NCI-H748 (cell line): ENCODE measurements around the gene ERLEC1.
"Not testable (repeated sequence)": the region's sequence is repeated elsewhere in the genome, so short reads cannot be mapped to it uniquely, and the experiment has no call there.

ENCODE experiments used
- DNase-seq: peaks from one replicate; lab custom pipeline; 2025; ENCODE audit not compliant: unreplicated experiment; lab: John Stamatoyannopoulos, UW

ERLEC1 gene

GRCh38 chr2:53828331-53828730 lies 41.5 kb downstream of the ERLEC1 start:
- no peak for DNase-seq

GRCh38 chr2:53829273-53829979 lies 42.6 kb downstream of the ERLEC1 start:
- peak; percentile 56 for DNase-seq

- not testable (repeated sequence) for DNase-seq
Measured at GRCh38 chr2:53829980-53830290, 43.1 kb downstream of the ERLEC1 start.

- DNase-seq = no peak
Measured at GRCh38 chr2:53840580-53840979, 53.7 kb downstream of the ERLEC1 start.

- DNase-seq = not testable (repeated sequence)
Measured at GRCh38 chr2:53841651-53842050, 54.8 kb downstream of the ERLEC1 start.

- DNase-seq = no peak
Measured at GRCh38 chr2:53842891-53843290, 56.0 kb downstream of the ERLEC1 start.

GRCh38 chr2:53843595-53843994 lies 56.8 kb downstream of the ERLEC1 start:
- DNase-seq = no peak

- no peak for DNase-seq
Measured at GRCh38 chr2:53848062-53848461, 61.2 kb downstream of the ERLEC1 start.

- not testable (repeated sequence) for DNase-seq
Measured at GRCh38 chr2:53851052-53851757, 64.4 kb downstream of the ERLEC1 start.

- no peak for DNase-seq
Measured at GRCh38 chr2:53852532-53852931, 65.7 kb downstream of the ERLEC1 start.

- DNase-seq = no peak
Measured at GRCh38 chr2:53854678-53855077, 67.8 kb downstream of the ERLEC1 start.

- no peak for DNase-seq
Measured at GRCh38 chr2:53856272-53856671, 69.4 kb downstream of the ERLEC1 start.

GRCh38 chr2:53859206-53860181 lies 72.7 kb downstream of the ERLEC1 start, which contains the start of gene GPR75:
GPR75 (minus strand) TSS chr2:53859967; CDS start chr2:53854756, 5,211 bp downstream.
- no peak for DNase-seq

GRCh38 chr2:53861824-53862223 lies 75.0 kb downstream of the ERLEC1 start:
- no peak for DNase-seq

- no peak for DNase-seq
Measured at GRCh38 chr2:53863538-53864227, 76.8 kb downstream of the ERLEC1 start.

GRCh38 chr2:53865264-53865663 lies 78.4 kb downstream of the ERLEC1 start:
- DNase-seq = no peak

GRCh38 chr2:53865962-53866361 lies 79.1 kb downstream of the ERLEC1 start:
- no peak for DNase-seq

GRCh38 chr2:53867169-53867568 lies 80.3 kb downstream of the ERLEC1 start:
- no peak for DNase-seq

- DNase-seq = no peak
Measured at GRCh38 chr2:53867773-53868172, 80.9 kb downstream of the ERLEC1 start.
